ENCODE data around the gene FILIP1L. TPM values are rescaled to one million over a fixed set of nuclear protein-coding genes. Genes with fewer than 3 reads are reported as not detected.

Gene FILIP1L
- total RNA-seq, 1 donor, result 213 TPM

DNA sequence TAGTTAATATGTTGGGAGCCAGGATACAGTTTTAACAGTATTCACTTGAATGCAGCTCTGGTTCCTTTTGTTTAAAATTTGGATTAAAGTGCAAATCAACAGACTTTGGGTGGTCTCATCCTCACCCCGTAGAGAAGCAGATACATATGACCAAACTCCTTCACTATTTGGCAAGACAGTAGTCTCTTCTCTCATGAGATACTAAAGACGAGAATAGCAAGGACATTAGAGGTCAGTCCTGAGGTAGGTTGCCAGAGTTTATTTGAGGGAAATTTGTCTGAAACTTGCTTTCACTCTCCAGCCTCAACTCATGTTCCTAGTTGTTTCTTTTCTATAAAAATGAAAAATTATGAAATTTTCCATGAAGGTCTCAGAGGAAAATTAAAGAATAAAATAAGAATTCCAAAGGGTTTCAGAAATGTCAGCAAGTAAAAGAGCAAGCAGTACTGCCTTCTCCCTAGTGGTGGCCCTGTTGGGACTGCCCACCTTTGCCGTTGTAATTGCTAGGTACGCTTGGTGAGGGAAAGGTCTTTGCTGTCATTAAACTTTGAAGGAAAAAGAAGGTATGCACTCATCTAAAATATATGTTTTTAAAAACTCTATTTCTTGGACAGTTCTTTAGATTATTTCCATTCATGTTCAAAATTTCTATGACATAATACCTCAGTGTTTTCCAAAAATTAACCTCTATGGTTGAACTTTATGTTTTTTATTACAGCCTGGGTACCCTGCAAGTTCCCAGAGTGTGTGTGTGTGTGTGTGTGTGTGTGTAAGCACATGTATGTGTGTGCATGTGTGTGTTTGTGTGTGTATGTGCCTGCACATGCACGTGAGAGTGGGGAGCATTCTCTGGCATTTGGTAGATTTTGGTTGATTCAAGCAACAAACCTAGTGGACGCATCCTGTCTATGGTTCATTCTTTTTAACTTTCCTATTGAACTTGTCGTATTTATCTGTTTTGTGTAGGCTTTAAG, 185.2 kb downstream of the FILIP1L start:
- DNase-seq (ENCODE audit: low read depth), result no peak
- no peak overlapping the region for H3K4me3 ChIP-seq (ENCODE audit: low read depth, low read length)
- TF ChIP-seq, protein P1, sequence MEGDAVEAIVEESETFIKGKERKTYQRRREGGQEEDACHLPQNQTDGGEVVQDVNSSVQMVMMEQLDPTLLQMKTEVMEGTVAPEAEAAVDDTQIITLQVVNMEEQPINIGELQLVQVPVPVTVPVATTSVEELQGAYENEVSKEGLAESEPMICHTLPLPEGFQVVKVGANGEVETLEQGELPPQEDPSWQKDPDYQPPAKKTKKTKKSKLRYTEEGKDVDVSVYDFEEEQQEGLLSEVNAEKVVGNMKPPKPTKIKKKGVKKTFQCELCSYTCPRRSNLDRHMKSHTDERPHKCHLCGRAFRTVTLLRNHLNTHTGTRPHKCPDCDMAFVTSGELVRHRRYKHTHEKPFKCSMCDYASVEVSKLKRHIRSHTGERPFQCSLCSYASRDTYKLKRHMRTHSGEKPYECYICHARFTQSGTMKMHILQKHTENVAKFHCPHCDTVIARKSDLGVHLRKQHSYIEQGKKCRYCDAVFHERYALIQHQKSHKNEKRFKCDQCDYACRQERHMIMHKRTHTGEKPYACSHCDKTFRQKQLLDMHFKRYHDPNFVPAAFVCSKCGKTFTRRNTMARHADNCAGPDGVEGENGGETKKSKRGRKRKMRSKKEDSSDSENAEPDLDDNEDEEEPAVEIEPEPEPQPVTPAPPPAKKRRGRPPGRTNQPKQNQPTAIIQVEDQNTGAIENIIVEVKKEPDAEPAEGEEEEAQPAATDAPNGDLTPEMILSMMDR (IDR thresholded peaks at IDR 0.05; ENCODE audit: insufficient read depth, low read depth, low read length), result no peak

DNA sequence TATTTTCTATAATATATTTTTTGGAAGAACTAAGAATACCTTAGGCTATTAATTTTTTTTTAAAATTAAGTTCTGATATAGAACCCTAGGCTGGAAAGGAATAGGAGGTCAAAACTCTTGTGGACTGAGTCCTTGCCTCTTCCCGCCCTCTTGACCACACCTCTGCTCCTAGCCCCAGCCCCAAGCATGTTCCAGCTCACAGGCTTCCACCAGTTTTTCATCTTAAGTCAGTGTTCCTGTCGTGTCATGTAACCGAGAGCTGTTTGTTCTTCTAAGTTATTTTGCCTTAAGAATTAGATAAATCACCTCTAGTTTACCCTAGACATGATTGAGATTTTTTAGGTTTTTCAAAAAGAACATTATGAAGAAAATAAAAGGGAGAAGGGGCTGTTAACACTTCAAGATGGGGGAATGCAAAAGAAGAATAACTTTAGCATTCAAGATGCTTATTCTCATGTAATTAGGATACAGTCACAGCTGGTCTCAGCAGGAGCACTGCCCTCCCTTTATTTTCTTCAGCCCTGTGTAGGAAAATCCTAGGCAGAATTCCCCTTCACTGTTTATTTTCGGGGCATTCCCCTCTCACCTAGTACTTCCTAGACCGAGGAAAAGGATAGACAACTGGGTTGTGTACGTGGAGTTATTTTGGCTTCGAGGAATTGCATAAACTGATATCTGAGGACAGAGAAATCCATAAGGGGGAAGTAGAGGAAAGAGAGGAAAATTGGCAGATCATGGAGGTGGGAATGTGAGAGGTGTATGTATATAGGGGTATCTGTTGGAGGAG, 186.4 kb downstream of the FILIP1L start:
- DNase-seq (ENCODE audit: low read depth), result no peak
- TF ChIP-seq, protein P1 (IDR thresholded peaks at IDR 0.05; ENCODE audit: insufficient read depth, low read depth, low read length), result no peak
- no peak overlapping the region for H3K4me3 ChIP-seq (ENCODE audit: low read depth, low read length)

DNA sequence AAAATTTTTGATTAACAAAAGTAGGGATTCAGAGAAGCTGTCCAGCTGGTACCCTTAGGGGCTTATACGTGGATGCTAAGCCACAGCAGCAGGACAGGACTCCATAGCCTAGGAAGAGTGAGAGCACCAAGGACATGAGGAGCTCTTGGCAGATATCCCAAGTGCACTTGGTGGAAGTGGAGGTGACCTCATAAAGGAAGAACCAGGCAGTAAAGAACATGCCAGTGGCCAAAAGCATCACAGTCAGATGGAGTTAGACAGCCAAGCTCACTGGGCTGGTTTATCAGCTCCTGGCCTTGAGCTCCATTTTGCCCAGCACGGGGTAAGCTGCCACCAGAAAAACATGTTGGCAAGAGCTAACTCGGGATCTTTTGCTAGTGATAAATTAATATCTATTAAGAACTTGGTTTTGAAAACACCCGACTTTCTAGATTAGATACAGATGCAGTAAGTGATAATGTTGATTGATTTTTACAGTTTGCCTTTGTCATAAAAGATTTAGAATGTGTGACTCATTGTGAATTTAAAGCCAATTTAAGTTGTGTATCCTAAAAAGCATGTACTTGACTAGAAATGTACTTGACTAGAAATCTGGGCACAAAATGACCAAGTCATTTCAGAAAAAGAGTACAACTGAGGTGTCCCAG, 188.6 kb downstream of the FILIP1L start:
- peak; percentile 68 for DNase-seq (ENCODE audit: low read depth)
- H3K4me3 ChIP-seq (ENCODE audit: low read depth, low read length), result no peak overlapping the region
- TF ChIP-seq, protein P1 (IDR thresholded peaks at IDR 0.05; ENCODE audit: insufficient read depth, low read depth, low read length), result no peak

DNA sequence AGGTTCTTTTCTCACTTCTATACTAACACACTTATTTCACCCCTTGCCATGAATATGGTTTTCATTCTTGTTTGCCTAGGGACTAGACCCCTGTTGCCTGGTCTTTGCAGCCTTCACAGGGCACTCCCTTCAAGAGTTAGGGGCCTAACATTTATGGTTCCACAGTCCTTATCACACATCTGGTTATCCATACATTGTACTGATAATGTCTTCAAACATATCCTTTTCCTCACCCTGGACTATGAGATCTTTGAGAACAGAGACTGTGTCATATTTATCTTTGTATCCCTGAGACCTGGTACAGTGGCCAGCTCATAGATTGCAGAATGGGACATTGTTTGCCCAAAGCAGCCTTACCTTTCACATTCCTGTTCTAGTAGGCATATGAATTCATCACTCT, 190.4 kb downstream of the FILIP1L start:
- H3K4me3 ChIP-seq (ENCODE audit: low read depth, low read length), result no peak overlapping the region
- no peak for DNase-seq (ENCODE audit: low read depth)
- TF ChIP-seq, protein P1 (IDR thresholded peaks at IDR 0.05; ENCODE audit: insufficient read depth, low read depth, low read length), result no peak

DNA sequence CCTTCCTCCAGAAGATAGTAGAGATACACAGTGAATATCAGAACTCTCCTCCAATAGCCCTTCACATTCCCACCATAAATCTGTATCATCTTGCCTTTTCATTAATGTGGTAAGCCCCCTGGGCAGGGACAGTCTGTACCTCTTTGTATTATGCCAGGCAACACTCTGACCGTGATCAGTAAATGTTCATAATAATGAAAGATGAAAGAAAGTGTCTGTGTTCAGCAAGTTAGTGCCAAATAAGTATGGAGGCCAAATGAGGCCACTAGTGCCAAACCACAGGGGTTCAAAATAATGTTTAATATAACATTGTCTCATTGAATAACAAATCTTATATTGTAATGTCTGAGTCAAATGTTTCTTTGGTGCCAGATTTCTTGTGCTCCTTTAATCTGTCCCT, 192.3 kb downstream of the FILIP1L start:
- TF ChIP-seq, protein P1 (IDR thresholded peaks at IDR 0.05; ENCODE audit: insufficient read depth, low read depth, low read length), result no peak
- H3K4me3 ChIP-seq (ENCODE audit: low read depth, low read length), result no peak overlapping the region
- DNase-seq (ENCODE audit: low read depth), result no peak

DNA sequence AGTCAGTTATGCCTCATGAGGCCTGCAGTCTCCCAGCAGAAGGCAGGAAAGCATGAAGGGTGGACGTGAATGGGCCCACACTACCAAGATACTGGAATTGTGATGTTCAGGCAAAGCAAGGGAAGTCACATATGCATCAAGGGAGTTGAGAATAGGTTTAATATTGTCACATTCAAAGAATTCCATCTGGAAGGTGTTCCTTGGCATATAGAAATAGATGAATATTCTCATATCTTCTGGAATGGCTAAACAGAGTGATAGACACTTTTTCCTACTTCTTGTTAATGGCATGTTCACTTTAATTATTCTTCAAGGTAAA, 193.0 kb downstream of the FILIP1L start:
- DNase-seq (ENCODE audit: low read depth), result no peak
- no peak overlapping the region for H3K4me3 ChIP-seq (ENCODE audit: low read depth, low read length)
- TF ChIP-seq, protein P1 (IDR thresholded peaks at IDR 0.05; ENCODE audit: insufficient read depth, low read depth, low read length), result no peak
